Forelimb muscle (tissue), 1 donor: ENCODE data around the gene CDC42BPA. TPM values are rescaled to one million over a fixed set of nuclear protein-coding genes. Genes with fewer than 3 reads are reported as not detected.
A peak's percentile ranks its signal among the peaks of the same experiment; 100 is the strongest.
"Not testable (repeated sequence)": the region's sequence is repeated elsewhere in the genome, so short reads cannot be mapped to it uniquely, and the experiment has no call there.

Experiments
- DNase-seq: peaks from one replicate; pipeline ENCODE4 v3.0.0-alpha.2; 2013; ENCODE audit warnings: low read depth
- polyA plus RNA-seq: library from polyadenylated mRNA; unstranded; fragments of 120-200 nt; gene quantifications from one replicate; pipeline ENCODE4 v1.2.1, GENCODE V29; 2013; ENCODE audit not compliant: insufficient read length

CDC42BPA gene
- polyA plus RNA-seq, result 25.6 TPM

GRCh38 chr1:227318016-227318852, at the start of gene CDC42BPA:
CDC42BPA (minus strand) TSS chr1:227318492; CDS start chr1:227317182, 1,310 bp downstream.
- DNase-seq, result no peak

- DNase-seq, result no peak
Observed at GRCh38 chr1:227368009-227368408, 49.7 kb upstream of the CDC42BPA start.

- no peak for DNase-seq
Observed at GRCh38 chr1:227365473-227366431, 47.5 kb upstream of the CDC42BPA start.

GRCh38 chr1:227364657-227365056, 46.4 kb upstream of the CDC42BPA start:
- no peak for DNase-seq

GRCh38 chr1:227363825-227364224, 45.5 kb upstream of the CDC42BPA start:
- DNase-seq, result no peak

GRCh38 chr1:227362039-227362438, 43.7 kb upstream of the CDC42BPA start:
- DNase-seq, result no peak

GRCh38 chr1:227357927-227358302, 39.6 kb upstream of the CDC42BPA start:
- DNase-seq, result no peak

GRCh38 chr1:227357171-227357926, 39.1 kb upstream of the CDC42BPA start:
- DNase-seq, result peak; percentile 54

DNA sequence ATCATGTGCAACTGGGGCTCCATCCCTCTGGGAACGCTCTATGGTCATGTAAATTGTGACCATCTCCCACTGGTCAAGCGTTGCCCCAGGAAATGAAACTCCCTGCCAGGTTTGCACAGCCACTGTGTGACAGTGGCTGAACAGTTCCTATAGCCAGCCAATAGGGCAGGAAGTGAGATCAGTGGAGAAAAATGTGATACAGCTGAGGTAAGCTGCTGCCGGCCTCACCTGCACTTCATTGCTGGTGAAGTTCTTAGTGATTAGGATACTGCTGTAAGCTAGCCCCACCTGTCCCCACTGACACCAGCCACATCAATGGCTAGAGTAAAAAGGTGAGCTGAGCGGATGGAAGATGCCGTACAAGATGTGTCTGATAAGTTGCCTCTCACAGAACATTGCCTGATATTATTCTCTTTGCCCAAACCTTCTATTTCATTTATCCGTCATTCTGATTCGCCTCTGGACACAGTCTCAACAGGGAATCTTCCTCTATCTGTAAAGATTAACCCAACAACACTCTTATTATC, 38.4 kb upstream of the CDC42BPA start:
- DNase-seq, result no peak

GRCh38 chr1:227355542-227356245, 37.4 kb upstream of the CDC42BPA start:
- no peak for DNase-seq

GRCh38 chr1:227353186-227353585, 34.9 kb upstream of the CDC42BPA start:
- DNase-seq, result no peak

- not testable (repeated sequence) for DNase-seq
Observed at GRCh38 chr1:227352164-227352563, 33.9 kb upstream of the CDC42BPA start.

- no peak for DNase-seq
Observed at GRCh38 chr1:227351443-227351842, 33.2 kb upstream of the CDC42BPA start.

DNA sequence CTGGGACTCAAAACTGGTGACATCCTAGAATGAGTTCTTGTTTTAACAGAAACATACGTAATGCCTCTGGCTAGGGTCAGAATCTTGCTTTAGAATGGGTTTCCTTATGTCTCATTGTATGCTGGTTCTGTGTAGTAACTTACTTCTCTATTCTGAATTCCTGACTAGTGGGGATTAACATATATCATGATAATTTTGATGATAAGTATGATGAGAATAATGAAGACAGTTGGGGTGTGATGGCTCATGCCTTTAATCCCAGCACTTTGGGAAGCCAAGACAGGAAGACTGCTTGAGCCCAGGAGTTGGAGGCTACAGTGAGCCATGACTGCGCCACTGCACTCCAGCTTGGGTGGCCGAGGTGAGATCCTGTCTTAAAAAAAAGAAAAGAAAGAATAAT, 31.7 kb upstream of the CDC42BPA start:
- no peak for DNase-seq

GRCh38 chr1:227343727-227344551, 25.6 kb upstream of the CDC42BPA start:
- DNase-seq, result no peak

- DNase-seq, result no peak
Observed at GRCh38 chr1:227343206-227343605, 24.9 kb upstream of the CDC42BPA start.

DNA sequence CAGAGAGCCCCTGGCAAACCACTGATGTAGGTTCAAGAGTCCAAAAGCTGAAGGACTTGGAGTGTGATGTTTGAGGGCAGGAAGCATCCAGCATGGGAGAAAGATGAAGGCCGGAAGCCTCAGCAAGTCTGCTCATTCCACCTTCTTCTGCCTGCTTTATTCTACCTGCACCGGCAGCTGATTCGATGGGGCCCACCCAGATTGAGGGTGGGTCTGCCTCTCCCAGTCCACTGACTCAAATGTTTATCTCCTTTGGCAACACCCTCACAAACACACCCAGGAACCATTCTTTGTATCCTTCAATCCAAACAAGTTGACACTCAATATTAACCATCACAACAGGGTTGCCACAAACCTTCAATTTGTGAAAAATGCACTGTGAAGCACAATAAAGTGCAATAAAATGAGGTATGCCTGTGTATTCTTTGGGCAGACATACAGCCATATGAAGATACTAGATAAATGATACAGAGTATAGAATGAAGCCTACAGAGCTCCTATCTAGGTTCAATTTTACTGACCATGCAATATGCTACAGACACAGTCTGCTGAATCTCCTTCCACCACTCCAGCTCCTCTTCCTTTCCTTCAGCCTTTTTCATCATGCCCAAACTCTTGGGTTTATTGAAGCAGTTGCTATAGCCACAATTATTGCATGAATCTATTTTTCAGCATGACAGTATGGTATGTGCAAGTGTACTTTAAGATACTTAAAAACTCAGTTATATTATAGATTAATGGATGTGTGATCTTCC, 24.0 kb upstream of the CDC42BPA start:
- no peak for DNase-seq

- not testable (repeated sequence) for DNase-seq
Observed at GRCh38 chr1:227336136-227336535, 17.8 kb upstream of the CDC42BPA start.
